ENCODE results near the gene MMP25. TPM values are rescaled to one million over a fixed set of nuclear protein-coding genes. Genes with fewer than 3 reads are reported as not detected.

MMP25 gene
- total and polyA plus RNA-seq, 9 of the 15 experiments (the other 6 are each of a cell fraction or from before 2014, with no cell fraction given): 0.03 to 0.04 TPM; not detected in 7

DNA sequence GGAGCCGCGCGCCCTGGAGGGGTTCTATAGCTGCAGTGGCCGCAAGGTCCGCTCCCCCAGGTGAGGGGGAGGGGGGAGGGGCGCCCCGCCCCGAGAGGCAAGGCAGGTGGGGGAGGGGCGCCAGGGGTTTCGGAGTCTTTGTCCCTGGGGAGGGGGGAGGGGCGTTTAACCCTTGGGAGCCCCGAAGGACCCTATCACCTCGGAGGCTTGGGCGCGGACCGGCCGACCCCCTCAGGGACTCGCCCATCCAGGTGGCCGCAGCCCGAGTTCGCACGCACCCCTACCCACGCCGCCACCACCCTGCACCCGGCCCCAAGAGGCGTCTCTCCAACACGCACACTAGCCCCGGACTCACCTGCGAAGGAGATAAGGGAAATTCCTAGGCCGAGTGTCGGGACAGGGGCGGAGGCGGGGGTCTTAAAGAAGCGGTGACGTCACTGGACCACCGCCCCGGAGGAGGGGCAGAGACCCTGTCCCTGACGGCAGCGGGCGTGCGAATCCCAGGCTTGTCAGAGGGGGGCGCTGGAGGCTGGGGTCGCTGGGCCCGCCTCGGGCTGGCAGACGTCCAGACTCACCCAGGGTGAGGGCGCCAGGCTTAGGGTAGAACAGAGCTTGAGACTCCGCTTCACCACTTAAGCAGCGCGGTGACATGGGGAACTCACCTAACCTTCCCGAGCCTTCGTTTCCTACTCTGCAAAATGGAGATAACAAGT is 28.4 kb upstream of the MMP25 start, which contains the start of gene CLDN6 (continued):
- TF ChIP-seq HMG20B (CRISPR knock-in tag; IDR thresholded peaks at IDR 0.05) (no peak), SPI1 (IDR thresholded peaks at IDR 0.05; ENCODE audit: borderline replicate concordance, low read depth, low read length) (no peak), ZC3H4 (CRISPR knock-in tag; IDR thresholded peaks at IDR 0.05; ENCODE audit: borderline replicate concordance) (no peak), ZNF584 (CRISPR knock-in tag; IDR thresholded peaks at IDR 0.05; ENCODE audit: low read depth) (no peak), ZNF707 (CRISPR knock-in tag; conservative IDR thresholded peaks at IDR 0.05) (no peak), GABPB2 (CRISPR knock-in tag; conservative IDR thresholded peaks at IDR 0.05) (no peak), GATAD2B (IDR thresholded peaks at IDR 0.05; ENCODE audit: borderline replicate concordance) (peak; percentile 76), NCOR1 (IDR thresholded peaks at IDR 0.05) (0 out of 2 replicates have a peak, but pooled peaks have one; percentile 6), NCOA2 (IDR thresholded peaks at IDR 0.05; ENCODE audit: partially characterized antibody in 2 of 2) (no peak), ETV1 (tag; conservative IDR thresholded peaks at IDR 0.05; ENCODE audit: low read depth) (no peak), CCAR2 (IDR thresholded peaks at IDR 0.05; ENCODE audit: low read depth, low read length) (no peak), TEAD1 (CRISPR knock-in tag; IDR thresholded peaks at IDR 0.05) (peak in 1 of 2 experiments; percentile 64; a peak in 1 of 4 replicates), TAF9B (IDR thresholded peaks at IDR 0.05; ENCODE audit: partially characterized antibody) (no peak), TCFL5 (CRISPR knock-in tag; conservative IDR thresholded peaks at IDR 0.05) (no peak), ZNF41 (CRISPR knock-in tag; conservative IDR thresholded peaks at IDR 0.05) (no peak), ATF7 (IDR thresholded peaks at IDR 0.05) (peak; percentile 90), ZNF764 (CRISPR knock-in tag; IDR thresholded peaks at IDR 0.05; ENCODE audit: low read depth) (no peak), CC2D1A (IDR thresholded peaks at IDR 0.05) (peak; percentile 17; the same call in 1 of the 2 replicates), CBFB (CRISPR knock-in tag; IDR thresholded peaks at IDR 0.05) (no peak), SNRNP70 (optimal IDR thresholded peaks at IDR 0.05; ENCODE audit: low read depth, low read length) (no peak)
- TF ChIP-seq, protein P1, sequence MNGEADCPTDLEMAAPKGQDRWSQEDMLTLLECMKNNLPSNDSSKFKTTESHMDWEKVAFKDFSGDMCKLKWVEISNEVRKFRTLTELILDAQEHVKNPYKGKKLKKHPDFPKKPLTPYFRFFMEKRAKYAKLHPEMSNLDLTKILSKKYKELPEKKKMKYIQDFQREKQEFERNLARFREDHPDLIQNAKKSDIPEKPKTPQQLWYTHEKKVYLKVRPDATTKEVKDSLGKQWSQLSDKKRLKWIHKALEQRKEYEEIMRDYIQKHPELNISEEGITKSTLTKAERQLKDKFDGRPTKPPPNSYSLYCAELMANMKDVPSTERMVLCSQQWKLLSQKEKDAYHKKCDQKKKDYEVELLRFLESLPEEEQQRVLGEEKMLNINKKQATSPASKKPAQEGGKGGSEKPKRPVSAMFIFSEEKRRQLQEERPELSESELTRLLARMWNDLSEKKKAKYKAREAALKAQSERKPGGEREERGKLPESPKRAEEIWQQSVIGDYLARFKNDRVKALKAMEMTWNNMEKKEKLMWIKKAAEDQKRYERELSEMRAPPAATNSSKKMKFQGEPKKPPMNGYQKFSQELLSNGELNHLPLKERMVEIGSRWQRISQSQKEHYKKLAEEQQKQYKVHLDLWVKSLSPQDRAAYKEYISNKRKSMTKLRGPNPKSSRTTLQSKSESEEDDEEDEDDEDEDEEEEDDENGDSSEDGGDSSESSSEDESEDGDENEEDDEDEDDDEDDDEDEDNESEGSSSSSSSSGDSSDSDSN (IDR thresholded peaks at IDR 0.05; ENCODE audit: borderline replicate concordance in 1 of 2, low read depth in 2 of 2, low read length in 2 of 2): no peak
- TF ChIP-seq, protein P2, sequence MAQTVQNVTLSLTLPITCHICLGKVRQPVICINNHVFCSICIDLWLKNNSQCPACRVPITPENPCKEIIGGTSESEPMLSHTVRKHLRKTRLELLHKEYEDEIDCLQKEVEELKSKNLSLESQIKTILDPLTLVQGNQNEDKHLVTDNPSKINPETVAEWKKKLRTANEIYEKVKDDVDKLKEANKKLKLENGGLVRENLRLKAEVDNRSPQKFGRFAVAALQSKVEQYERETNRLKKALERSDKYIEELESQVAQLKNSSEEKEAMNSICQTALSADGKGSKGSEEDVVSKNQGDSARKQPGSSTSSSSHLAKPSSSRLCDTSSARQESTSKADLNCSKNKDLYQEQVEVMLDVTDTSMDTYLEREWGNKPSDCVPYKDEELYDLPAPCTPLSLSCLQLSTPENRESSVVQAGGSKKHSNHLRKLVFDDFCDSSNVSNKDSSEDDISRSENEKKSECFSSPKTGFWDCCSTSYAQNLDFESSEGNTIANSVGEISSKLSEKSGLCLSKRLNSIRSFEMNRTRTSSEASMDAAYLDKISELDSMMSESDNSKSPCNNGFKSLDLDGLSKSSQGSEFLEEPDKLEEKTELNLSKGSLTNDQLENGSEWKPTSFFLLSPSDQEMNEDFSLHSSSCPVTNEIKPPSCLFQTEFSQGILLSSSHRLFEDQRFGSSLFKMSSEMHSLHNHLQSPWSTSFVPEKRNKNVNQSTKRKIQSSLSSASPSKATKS (CRISPR knock-in tag; IDR thresholded peaks at IDR 0.05): no peak
- TF ChIP-seq, protein P3, sequence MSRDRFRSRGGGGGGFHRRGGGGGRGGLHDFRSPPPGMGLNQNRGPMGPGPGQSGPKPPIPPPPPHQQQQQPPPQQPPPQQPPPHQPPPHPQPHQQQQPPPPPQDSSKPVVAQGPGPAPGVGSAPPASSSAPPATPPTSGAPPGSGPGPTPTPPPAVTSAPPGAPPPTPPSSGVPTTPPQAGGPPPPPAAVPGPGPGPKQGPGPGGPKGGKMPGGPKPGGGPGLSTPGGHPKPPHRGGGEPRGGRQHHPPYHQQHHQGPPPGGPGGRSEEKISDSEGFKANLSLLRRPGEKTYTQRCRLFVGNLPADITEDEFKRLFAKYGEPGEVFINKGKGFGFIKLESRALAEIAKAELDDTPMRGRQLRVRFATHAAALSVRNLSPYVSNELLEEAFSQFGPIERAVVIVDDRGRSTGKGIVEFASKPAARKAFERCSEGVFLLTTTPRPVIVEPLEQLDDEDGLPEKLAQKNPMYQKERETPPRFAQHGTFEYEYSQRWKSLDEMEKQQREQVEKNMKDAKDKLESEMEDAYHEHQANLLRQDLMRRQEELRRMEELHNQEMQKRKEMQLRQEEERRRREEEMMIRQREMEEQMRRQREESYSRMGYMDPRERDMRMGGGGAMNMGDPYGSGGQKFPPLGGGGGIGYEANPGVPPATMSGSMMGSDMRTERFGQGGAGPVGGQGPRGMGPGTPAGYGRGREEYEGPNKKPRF (IDR thresholded peaks at IDR 0.05; ENCODE audit: low read depth, low read length): no peak

Measured in K562 (cell line).